Islet of Langerhans (tissue), 1 donor: ENCODE data around the gene HOXD1.

Experiments used
- FAIRE-seq: peaks from one replicate; lab custom pipeline; 2011; peaks lifted over from hg19 to GRCh38; lab: Jason Lieb, UNC

The HOXD1 gene

DNA sequence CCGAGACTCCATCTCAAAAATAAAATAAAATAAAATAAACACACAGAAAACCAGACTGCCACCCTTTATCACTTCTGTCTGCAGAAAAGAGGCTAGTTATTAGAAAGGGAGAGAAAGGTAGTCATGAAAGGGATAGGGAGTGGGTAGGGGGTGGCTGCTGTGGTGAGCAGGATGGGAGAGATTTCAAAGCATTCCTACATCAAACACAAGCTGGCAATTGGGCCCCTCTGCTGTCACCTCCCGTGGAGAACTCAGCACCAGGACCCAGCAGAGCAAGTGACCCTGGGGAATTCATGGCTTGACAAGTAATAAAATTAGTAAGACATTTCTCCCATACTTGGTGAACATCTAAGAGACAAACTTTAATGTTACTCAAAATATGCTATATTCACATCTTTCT lies 3.7 kb upstream of the HOXD1 start:
- no peak for FAIRE-seq

DNA sequence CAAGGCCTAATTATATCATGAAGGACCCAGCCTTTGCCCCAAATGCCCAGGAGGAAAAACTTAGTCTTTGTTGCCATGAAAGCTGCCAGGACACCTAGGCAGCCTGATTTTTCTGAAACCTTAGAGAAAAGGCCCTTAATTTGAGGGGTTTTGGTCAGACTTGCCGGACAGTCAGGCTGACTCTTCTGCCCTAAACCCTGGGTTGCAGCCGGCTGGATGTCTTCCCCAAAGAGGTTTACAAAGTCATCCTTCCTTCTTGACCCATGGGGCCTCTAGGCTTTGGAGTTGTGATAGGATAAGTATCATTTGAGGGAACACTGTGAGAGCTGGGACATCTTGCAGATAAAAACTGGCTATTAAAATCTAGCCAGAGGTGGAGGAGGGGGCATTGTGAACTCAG lies 2.4 kb upstream of the HOXD1 start:
- no peak for FAIRE-seq

DNA sequence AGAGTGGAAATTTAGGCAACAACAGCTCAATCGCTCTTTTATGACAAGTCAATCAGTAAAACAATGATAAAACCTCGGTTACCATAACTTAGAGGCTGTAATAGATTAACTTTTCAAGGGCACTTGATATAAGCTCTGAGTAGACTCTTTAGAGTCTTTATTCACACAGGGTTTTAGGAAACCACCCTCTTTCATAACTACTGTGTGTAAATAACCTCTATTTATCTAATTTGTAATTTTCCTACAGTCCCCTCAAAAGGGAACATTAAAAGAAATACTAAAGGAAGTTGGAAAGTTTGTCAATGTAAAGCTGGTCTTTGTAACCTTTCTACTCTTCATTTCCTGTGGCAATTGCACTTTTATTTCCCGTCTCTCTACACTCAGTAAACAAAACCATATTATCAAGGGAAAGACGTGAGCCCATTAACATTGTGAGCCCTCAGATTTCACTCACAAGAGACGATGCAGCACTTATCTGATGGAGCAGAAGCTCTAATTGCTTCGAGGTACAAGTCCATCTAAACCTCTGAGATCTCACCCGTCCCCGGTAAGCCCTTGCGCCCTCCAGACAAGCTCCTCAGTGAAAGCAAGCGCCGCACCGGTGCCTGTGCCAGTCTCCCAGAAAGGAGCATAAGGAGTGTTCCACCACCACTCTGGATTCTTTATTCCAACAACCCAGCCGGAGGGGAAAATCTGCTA lies 1.1 kb upstream of the HOXD1 start:
- FAIRE-seq = no peak

GRCh38 chr2:176188774-176189680 lies 559 bp downstream of the HOXD1 start:
- no peak for FAIRE-seq

DNA sequence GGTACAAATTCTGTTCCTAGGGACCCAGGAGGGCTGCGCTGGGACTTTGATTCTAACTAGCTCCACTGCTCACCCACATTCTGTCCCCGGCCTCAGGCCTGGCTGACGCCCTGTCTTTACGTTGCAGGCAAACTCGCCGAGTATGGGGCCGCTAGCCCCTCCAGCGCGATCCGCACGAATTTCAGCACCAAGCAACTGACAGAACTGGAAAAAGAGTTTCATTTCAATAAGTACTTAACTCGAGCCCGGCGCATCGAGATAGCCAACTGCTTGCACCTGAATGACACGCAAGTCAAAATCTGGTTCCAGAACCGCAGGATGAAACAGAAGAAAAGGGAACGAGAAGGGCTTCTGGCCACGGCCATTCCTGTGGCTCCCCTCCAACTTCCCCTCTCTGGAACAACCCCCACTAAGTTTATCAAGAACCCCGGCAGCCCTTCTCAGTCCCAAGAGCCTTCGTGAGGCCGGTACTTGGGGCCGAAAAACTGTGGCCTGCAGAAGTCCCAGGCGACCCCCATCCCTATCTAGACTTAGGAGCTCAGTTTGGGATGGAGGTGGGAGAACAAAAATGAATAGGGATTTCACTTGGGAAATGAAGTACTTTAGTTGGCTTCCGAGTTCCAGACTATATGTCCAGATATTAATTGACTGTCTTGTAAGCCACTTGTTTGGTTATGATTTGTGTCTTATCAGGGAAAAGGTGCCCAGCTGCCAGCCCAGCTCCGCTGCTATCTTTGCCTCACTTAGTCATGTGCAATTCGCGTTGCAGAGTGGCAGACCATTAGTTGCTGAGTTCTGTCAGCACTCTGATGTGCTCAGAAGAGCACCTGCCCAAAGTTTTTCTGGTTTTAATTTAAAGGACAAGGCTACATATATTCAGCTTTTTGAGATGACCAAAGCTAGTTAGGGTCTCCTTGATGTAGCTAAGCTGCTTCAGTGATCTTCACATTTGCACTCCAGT lies 1.5 kb downstream of the HOXD1 start:
- no peak for FAIRE-seq

GRCh38 chr2:176192351-176192750 lies 3.9 kb downstream of the HOXD1 start:
- FAIRE-seq = no peak

- no peak for FAIRE-seq
Measured at GRCh38 chr2:176193048-176193447, 4.6 kb downstream of the HOXD1 start.

GRCh38 chr2:176199902-176200301 lies 11.4 kb downstream of the HOXD1 start:
- no peak for FAIRE-seq

DNA sequence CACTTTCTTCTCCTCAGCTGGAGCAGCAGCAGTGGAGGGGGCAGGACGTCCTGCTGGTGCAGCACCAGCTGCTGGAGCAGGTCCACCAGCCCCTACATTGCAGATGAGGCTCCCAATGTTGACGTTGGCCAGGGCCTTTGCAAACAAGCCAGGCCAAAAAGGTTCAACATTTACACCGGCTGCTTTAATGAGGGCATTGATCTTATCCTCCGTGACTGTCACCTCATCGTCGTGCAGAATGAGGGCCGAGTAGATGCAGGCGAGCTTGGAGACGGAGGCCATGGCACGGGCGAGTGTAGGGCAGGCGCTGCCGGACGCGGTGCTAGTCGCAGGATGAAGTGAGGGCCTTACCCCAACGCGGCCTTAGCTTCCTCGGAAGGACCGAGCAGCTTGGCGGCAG lies 12.5 kb downstream of the HOXD1 start:
- FAIRE-seq = no peak

DNA sequence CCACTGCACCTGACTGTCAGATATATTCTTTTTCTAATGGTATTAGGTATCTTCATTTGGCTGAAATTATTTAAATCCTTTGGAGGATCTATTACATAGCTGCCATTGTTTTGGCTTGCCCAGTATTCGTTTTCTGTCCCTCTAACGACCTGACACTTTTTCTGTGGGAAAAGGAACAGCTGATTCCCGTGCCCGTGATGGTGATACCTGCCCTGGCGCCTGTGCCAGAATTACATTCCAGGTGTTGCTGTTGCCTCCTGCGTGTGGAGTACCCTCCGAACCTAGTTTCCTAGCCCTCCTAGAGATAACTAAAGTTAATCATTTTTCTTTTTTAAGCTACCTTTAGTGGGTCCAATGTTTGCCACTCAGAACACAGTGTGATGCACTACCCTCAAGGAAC lies 14.0 kb downstream of the HOXD1 start:
- no peak for FAIRE-seq

DNA sequence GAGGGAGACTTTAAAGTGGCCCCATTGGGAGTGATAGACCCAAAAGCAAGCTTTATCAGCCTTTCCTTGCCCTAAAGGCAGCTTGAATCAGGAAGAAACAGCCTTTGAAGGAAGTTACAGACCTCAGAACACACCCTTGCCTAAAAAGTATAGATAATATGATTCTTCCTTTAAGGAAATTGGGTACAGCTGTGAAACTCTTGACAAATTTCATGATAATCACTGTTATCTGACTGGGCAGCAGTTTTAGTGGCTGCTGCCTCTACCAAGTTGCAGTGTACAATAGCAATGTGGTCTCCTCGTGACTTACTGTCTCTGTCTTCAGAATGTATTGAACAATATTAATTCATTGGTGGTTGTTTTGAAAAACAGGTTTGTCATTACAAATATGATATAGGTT lies 16.7 kb downstream of the HOXD1 start:
- no peak for FAIRE-seq

- no peak for FAIRE-seq
Measured at GRCh38 chr2:176206136-176206535, 17.7 kb downstream of the HOXD1 start.

DNA sequence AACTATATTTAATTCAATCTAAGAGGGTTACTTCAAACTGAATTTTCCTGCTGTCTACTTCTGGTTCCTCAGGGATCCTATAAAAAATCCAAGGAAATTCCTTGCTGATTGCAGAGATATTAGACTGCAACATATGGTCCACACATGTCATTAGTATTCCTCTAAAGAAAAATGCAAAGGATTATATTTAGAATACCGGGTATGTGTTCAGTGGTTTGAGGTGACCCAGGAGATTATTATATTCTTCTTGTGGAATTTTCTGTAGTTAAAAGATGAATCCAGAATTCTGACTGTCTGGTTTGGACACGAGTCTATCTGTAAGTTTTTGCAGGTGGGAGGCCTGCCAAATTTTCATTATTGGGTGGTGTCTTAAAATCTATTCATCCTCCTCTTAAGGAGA lies 18.2 kb downstream of the HOXD1 start:
- no peak for FAIRE-seq

DNA sequence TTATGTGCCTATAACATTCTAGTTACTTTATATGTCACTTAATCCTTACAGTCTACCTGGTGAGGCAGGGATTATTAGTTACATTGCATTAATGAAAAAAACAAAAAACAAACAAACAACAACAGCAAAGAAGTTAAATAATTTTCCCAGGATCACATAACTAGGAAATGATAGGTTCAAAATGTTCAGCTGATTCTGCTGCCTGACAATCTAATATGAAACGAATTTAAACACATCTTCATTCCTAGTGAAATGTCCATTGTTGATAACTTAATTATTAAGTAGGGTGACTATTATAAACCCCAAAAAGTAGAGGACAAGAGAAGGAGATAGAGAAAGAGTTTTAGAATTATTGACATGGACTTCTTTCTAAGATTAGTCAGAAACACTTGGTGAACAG lies 22.6 kb downstream of the HOXD1 start:
- no peak for FAIRE-seq

DNA sequence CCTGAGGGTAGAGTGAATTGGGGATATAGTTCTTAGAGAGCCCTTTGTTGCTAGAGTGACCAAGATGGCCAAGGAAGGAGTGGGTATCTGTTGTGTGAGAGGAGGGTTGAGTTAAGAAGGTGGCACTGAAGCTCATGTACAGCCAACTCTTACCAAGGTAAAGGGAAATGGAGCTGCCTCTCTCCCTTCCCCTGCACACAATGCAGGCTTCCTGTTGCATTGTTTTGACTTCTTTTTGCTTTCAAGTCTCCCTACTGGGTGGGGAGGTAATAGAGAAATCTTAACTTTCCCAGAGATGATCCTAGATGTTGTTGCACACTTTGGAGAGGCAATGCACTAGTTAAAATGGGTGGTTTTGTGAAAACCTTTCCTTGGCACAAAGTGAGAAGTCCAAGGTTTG lies 23.8 kb downstream of the HOXD1 start:
- FAIRE-seq = no peak

GRCh38 chr2:176213406-176213805 lies 24.9 kb downstream of the HOXD1 start:
- FAIRE-seq = no peak

DNA sequence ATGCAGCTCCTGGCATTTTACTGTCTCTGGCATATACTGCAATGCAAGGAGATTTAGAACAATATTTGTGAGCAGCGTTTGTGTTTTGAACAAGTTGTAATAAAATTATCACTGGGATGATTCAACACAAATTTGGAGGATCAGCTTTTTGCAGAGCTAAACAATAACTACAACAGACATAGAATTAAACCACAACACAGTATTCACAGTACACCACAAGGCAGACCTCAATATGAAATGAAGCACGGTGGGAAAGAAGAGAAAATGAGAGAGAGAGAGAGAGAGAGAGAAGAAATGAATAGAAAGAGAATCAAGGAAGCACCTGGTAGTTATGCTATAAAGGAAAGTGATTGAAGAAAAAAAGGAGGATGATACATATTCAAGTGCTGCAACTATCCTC lies 39.4 kb downstream of the HOXD1 start:
- FAIRE-seq = no peak

DNA sequence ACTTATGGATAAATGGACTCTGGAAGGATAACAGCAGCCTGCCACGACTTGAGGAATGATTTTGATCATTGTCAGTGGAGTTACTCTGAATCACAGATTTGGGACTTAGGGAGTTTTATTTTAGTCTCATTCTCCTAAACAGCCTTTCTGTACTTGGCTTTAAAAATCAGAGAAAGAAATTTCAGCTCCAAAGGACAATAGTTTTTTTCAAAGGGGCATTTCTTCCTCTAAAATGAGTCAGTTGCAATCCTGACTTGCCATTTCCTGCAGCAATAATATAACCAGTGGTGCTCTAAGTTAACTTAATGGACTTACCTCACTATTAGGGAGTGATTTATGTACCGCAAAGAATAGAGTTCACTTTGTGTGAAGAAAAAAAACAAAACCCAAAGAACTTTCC lies 45.7 kb downstream of the HOXD1 start:
- FAIRE-seq = no peak

DNA sequence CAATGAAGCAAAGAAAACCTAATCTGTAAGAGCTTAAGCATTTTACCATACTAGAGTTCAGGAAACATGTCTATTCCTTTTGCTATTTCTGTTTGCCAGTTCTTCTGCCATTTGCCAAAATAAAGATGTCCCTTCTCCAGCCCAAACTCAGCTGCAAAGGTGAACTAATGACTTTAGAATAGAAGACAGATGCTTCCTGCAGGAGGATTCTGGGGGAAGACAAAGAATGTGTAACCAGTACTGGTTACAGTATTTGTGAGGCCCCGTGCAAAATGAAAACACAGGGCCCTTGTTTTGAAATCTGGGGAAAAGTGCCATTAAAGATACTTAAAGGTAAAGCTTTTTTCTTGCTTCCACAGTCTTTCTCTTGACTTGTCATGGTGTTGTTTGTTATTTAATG lies 46.5 kb downstream of the HOXD1 start:
- FAIRE-seq = no peak

GRCh38 chr2:176237456-176237855 lies 49.0 kb downstream of the HOXD1 start:
- no peak for FAIRE-seq

DNA sequence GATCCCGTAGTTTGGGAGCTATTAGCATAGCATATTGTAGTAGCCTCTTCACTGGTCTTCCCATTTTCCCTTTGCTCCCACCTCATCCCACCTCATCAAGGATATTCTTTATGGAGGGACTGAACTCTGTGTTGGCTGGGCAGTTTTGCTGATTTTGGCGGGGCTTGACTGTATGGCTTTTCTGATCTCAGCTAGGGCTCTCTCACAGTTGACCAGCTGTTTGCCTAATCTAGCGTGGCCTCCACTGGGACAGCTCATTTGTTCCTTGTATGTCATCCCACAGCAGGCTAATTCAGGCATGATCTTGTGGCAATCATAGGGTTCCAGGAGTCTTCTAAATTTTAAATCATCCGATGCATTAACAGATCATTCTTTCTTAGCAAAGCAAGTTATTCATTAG lies 50.6 kb downstream of the HOXD1 start:
- FAIRE-seq = no peak

DNA sequence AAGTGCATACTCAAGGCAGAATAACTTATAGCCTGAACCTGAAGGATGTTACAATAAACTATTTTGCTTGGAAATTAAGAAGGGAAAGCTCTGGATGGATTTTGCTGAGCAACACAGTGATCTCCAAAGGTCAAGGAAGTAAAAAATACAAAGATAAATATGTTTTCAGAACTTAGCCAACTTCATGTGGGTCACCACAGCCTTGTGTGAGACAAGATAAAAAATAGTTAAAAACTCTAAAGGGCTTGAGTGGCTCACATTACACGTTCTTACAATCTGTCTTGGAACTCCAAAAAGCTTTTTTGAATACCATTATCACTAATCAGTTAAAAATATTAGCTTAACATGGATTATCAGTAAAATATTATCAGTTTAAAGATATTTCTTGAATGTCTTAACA lies 51.8 kb downstream of the HOXD1 start:
- FAIRE-seq = no peak
